ENCODE results near the gene PIN1. TPM values are rescaled to one million over a fixed set of nuclear protein-coding genes. Genes with fewer than 3 reads are reported as not detected.

Gene PIN1
- total and polyA plus RNA-seq, 2 of the 8 experiments (the other 6 are each of a cell fraction or from before 2014, with no cell fraction given), result 78.3 to 90.8 TPM

DNA sequence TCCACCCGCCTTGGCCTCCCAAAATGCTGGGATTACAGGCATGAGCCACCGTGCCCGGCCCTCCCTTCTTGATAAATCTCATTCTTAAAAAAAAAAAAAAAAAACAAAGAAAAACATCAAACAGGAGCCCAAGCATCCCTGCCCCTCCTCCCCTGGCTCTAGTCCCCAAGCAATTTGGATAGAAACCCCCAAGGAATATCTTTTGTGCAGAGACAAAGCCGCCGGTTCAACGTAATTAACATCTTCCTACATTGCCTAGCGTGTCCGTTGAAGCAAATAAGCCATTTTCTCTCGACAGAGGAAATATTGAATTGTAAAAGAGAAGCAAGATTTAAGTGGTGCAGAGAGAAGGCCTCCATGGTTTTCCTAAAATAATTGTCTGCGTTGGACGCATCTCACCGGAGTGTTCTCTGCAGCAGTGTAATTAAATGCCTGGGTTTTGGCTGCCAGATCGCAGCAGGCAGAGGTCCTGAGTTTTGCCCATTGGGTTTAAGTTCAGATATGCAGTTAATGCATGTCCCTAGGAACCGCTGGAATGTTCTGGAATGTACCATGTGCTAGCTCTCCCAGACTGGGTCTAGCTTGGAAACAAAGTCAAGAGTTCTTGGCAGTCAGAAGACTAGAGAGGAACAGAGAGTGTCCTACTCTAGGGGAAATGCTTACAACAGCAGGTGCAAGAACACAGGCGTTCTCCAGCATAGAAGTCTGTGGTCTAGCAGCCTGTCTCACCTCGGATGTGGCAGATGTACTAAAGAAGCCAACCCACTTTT lies 30.8 kb downstream of the PIN1 start:
- H3K18ac ChIP-seq (ENCODE audit: extremely low read depth, low read length), result no peak overlapping the region
- H3K79me1 ChIP-seq (ENCODE audit: low read depth, low read length), result peaks cover 2% of the 10 kb centered on the region; the same call in 1 of the 2 replicates
- CTCF ChIA-PET (ENCODE audit: partially characterized antibody), result interaction anchor here (0.9 kb wide), 1 partner anchor 18 kb away, joined by 4 read pairs; no protein-coding TSS in a partner anchor
- no peak overlapping the region for H4K8ac ChIP-seq (ENCODE audit: extremely low read depth, insufficient read depth, low read length)
- no peak for DNase-seq (ENCODE audit: low read depth in 1 of 2, low spot score in 2 of 2)
- no peak overlapping the region for H3K23ac ChIP-seq (ENCODE audit: insufficient read length)
- H3K36me3 ChIP-seq (ENCODE audit: control insufficient read depth in 2 of 4, insufficient read depth in 4 of 4, low read length in 3 of 4), result no peaks in the 10 kb centered on the region; a peak in 1 of 8 replicates
- H3K27ac ChIP-seq (ENCODE audit: low read depth, low read length), result no peak overlapping the region
- no peak overlapping the region for H3K4me3 ChIP-seq (ENCODE audit: extremely low read depth in 1 of 4, insufficient read depth in 2 of 4, low read depth in 3 of 4, low read length in 4 of 4)
- no peaks in the 10 kb centered on the region for H3K27me3 ChIP-seq (replicated peaks in 1 of 4; ENCODE audit: control insufficient read depth in 3 of 4, extremely low read depth in 1 of 4, insufficient read depth in 3 of 4, low read length in 3 of 4)
- H3K9me3 ChIP-seq (ENCODE audit: insufficient read depth in 2 of 2, low read depth in 1 of 2, low read length in 1 of 2), result no peaks in the 10 kb centered on the region
- no peaks in the 10 kb centered on the region for H3K23me2 ChIP-seq (ENCODE audit: low read depth, low read length)
- H3K9ac ChIP-seq (replicated peaks in 1 of 4; ENCODE audit: extremely low read depth in 1 of 4, low read depth in 3 of 4, low read length in 3 of 4), result no peak overlapping the region; a peak in 1 of 7 replicates
- H2BK20ac ChIP-seq (ENCODE audit: low read length), result no peak overlapping the region
- POLR2A ChIA-PET (ENCODE audit: partially characterized antibody), result interaction anchor here (1.0 to 2.0 kb wide), 4 partner anchors 10 to 20 kb away, joined by 3 to 5 read pairs (median 4); no protein-coding TSS in a partner anchor
- peak overlapping the region in 1 of 2 experiments; percentile 41; a peak in 2 of 4 replicates for H3K4me2 ChIP-seq (ENCODE audit: insufficient read depth in 1 of 2, low read depth in 2 of 2, low read length in 2 of 2)
- H3K14ac ChIP-seq (ENCODE audit: insufficient read length), result no peak overlapping the region
- H3K4ac ChIP-seq (replicated peaks; ENCODE audit: insufficient read length, low read depth, low read length), result no peak overlapping the region
- H4K91ac ChIP-seq (replicated peaks; ENCODE audit: insufficient read length, low read length), result no peak overlapping the region
- no peak overlapping the region for H3K56ac ChIP-seq (replicated peaks; ENCODE audit: insufficient read length, low read depth, low read length)
- H2BK5ac ChIP-seq (ENCODE audit: low read depth, low read length), result no peak overlapping the region
- H2BK15ac ChIP-seq (ENCODE audit: low read length), result no peak overlapping the region
- H2BK120ac ChIP-seq (replicated peaks; ENCODE audit: low read depth, low read length), result peak overlapping the region; percentile 19
- H4K20me1 ChIP-seq (replicated peaks in 1 of 2; ENCODE audit: control insufficient read depth in 1 of 2, insufficient read depth in 2 of 2, low read length in 2 of 2), result peaks cover 0 to 2% of the 10 kb centered on the region in 2 experiments
- no peak for FAIRE-seq
- H3K4me1 ChIP-seq (replicated peaks in 1 of 4; ENCODE audit: control insufficient read depth in 3 of 4, insufficient read depth in 4 of 4, low read length in 3 of 4), result peaks cover 0 to 7% (median 4%) of the 10 kb centered on the region in 4 experiments; a peak in 3 of 7 replicates
- 85% methylated on average over 16 of the region's 16 CpGs; no CpG with 5 or more reads in 1 of the 2 experiments for WGBS, 2 experiments (ENCODE audit: extremely low coverage in 1 of 2, insufficient coverage in 1 of 2, insufficient read length in 1 of 2, insufficient replicate concordance in 2 of 2, low coverage in 1 of 2, low lambda C conversion rate in 2 of 2, missing lambda C conversion rate in 1 of 2)
- no peak overlapping the region for H2AK5ac ChIP-seq (ENCODE audit: low read depth, low read length)
- H2BK12ac ChIP-seq (ENCODE audit: low read depth, low read length), result no peak overlapping the region
- no peak overlapping the region for H2AFZ ChIP-seq (ENCODE audit: low read length)
- H3K79me2 ChIP-seq (ENCODE audit: control insufficient read depth in 1 of 2, insufficient read depth in 2 of 2, low read length in 2 of 2), result no peaks in the 10 kb centered on the region
- no peak overlapping the region for H4K5ac ChIP-seq (ENCODE audit: insufficient read length, low read depth, low read length)
- TF ChIP-seq, protein P1, sequence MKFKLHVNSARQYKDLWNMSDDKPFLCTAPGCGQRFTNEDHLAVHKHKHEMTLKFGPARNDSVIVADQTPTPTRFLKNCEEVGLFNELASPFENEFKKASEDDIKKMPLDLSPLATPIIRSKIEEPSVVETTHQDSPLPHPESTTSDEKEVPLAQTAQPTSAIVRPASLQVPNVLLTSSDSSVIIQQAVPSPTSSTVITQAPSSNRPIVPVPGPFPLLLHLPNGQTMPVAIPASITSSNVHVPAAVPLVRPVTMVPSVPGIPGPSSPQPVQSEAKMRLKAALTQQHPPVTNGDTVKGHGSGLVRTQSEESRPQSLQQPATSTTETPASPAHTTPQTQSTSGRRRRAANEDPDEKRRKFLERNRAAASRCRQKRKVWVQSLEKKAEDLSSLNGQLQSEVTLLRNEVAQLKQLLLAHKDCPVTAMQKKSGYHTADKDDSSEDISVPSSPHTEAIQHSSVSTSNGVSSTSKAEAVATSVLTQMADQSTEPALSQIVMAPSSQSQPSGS (IDR thresholded peaks at IDR 0.05; ENCODE audit: low read length), result no peak
- TF ChIP-seq RBBP5 (IDR thresholded peaks at IDR 0.05; ENCODE audit: borderline replicate concordance, low read depth, low read length), result no peak
- TF ChIP-seq, protein P2, sequence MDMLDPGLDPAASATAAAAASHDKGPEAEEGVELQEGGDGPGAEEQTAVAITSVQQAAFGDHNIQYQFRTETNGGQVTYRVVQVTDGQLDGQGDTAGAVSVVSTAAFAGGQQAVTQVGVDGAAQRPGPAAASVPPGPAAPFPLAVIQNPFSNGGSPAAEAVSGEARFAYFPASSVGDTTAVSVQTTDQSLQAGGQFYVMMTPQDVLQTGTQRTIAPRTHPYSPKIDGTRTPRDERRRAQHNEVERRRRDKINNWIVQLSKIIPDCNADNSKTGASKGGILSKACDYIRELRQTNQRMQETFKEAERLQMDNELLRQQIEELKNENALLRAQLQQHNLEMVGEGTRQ (IDR thresholded peaks at IDR 0.05; ENCODE audit: low read length), result no peak
- TF ChIP-seq POU5F1 (IDR thresholded peaks at IDR 0.05; ENCODE audit: low read depth, low read length), result no peak
- TF ChIP-seq JUN (IDR thresholded peaks at IDR 0.05; ENCODE audit: low read depth, low read length), result no peak
- no peak for TF ChIP-seq PHF8 (conservative IDR thresholded peaks at IDR 0.05; ENCODE audit: low read depth, low read length)
- no peak for TF ChIP-seq RNF2 (IDR thresholded peaks at IDR 0.05; ENCODE audit: borderline replicate concordance, low read depth, low read length, missing control alignments, poor library complexity, severe bottlenecking)
- TF ChIP-seq YY1 (IDR thresholded peaks at IDR 0.05; ENCODE audit: low read depth, low read length), result no peak
